ENCODE measurements around the gene SHBG.
"Not testable (repeated sequence)": the region's sequence is repeated elsewhere in the genome, so short reads cannot be mapped to it uniquely, and the experiment has no call there.

Gene SHBG, protein sequence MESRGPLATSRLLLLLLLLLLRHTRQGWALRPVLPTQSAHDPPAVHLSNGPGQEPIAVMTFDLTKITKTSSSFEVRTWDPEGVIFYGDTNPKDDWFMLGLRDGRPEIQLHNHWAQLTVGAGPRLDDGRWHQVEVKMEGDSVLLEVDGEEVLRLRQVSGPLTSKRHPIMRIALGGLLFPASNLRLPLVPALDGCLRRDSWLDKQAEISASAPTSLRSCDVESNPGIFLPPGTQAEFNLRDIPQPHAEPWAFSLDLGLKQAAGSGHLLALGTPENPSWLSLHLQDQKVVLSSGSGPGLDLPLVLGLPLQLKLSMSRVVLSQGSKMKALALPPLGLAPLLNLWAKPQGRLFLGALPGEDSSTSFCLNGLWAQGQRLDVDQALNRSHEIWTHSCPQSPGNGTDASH

DNA sequence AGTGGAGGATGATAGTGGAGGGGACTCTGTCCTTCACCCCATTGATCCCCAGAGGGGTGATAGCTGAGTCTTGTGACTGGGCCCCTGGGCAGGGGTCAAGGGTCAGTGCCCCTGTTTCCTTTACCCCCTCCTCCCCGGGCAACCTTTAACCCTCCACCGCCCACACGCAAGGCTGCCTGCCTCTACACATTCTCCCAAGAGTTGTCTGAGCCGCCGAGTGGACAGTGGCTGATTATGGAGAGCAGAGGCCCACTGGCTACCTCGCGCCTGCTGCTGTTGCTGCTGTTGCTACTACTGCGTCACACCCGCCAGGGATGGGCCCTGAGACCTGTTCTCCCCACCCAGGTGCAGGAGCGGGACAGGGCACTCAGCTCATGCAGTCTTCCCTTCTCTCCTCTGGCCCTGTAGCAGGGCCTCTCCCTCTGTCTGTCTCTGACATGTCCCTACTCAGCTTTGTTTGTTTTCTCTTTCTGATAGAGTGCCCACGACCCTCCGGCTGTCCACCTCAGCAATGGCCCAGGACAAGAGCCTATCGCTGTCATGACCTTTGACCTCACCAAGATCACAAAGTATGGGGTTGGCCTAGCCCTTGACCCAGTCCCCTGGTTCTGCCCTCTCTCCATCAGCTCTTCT, at the start of gene SHBG:
Gene SHBG, plus strand, starts transcription at position 197 of the 633 bp plus-strand sequence. Its CDS starts 38 bp downstream, at position 235.
- DNase-seq (ENCODE audit: low read depth): no peak

DNA sequence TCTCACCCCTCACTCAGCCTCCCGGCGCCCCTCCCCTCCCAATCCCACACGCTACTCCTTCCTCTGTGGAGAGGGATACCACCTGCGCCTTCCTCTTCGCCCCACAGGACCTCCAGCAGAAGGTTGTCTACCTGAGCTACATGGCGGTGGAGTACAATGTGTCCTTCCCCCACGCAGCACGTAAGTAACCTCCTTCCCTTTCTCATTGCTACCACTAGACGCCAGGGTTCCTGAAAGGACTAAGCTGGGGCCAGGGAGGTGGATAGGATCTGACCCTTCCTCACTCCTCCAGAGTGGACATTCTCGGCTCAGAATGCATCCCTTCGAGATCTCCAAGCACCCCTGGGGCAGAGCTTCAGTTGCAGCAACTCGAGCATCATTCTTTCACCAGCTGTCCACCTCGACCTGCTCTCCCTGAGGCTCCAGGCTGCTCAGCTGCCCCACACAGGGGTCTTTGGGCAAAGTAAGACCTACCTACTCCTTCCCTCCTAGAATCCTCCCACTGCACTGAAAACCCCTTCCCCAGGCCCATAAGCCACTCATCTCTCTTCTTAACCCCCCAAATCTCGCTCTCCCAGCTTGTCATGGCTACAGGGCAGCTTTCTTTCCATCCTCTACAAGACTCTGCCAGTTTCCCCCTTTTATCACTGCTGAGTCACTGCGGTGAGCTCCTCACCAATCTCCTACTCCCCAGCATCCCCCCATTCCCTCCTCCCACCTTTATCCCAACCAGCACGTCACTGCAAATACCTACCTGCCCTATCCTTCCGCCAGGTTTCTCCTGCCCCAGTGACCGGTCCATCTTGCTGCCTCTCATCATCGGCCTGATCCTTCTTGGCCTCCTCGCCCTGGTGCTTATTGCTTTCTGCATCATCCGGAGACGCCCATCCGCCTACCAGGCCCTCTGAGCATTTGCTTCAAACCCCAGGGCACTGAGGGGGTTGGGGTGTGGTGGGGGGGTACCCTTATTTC, 49.0 kb upstream of the SHBG start:
- DNase-seq (ENCODE audit: low read depth): no peak

DNA sequence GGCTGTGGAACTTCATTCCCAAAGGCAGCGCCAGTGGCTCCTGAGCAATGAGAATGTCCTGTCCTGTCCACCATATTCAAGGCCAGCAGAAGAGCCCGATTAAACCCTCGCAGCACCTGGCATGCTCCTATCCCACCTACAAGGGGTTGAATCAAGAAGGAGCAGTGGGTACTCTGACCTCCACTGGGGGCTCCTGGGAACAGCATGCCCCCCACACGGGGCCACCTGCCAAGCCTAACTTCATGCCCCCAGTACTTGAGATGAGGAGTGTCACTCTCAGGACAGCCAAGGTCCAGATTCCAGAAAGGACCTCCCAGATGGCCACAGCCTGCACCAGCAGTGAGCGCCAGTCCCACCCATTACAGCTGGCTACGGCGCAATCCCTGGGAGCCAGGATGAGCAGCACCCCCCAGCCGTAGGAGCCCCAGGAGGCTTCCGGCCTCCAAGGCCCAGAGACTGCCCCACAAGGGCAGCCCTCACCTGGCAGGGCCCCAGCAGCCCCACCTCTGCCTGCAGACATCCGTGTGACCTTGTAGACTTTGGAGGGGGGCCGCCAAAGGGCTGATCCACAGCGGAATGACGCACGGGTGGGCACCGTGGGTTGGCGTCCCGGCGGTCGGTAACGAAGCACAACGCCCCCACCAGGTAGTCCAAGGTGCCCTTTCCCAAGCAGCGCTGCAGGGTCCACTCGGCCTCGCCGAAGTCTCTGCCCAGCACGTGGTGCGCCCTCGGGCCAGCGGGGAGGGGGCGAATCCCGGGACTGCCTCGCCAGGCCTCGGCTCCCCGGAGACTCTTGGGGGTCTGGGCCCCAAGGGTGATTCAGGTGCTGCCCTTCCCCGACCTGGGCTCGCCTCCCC, 47.3 kb upstream of the SHBG start:
- no peak for DNase-seq (ENCODE audit: low read depth)

DNA sequence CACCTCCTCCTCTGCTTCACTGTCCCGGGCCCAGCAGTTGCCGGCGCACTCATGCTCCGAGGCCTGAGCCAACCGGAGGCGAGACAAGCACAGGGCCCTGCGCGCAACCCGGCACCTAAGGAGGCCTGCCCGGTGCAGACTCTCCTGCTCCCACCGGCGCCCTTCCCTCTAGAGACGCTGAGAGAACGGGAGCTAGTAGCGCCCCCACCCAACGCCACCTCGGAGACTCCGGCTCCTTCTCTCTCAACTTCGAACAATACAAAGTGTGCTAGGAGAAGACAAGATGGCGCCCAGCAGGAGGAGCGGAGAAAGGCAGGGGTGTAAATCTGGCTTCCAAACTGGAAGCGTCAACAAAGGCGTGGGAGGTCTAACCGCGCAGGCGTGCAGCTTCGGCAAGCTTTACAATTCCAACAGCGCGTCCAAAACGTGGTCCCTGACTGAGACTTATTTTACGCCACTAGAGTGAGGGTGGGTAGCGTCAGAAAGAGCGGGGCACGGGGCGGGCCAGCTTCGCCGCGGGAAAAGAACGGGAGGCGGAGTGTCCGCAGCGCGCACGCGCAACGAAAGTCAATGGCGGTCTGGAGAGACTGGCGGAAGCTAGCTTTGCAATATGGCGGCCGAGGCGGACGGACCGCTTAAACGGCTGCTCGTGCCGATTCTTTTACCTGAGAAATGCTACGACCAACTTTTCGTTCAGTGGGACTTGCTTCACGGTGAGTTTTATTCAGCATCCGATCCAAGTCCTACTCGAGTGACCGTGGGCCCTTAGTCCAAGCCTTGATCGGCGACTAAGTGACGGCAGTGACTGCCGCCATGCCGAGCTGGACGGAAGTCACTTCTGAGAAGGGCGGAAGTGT, 46.5 kb upstream of the SHBG start, which contains the start of gene MPDU1:
Gene MPDU1, plus strand, starts transcription at position 600 of the 857 bp plus-strand sequence. Its CDS starts 11 bp downstream, at position 611.
- peak; percentile 91 for DNase-seq (ENCODE audit: low read depth)

DNA sequence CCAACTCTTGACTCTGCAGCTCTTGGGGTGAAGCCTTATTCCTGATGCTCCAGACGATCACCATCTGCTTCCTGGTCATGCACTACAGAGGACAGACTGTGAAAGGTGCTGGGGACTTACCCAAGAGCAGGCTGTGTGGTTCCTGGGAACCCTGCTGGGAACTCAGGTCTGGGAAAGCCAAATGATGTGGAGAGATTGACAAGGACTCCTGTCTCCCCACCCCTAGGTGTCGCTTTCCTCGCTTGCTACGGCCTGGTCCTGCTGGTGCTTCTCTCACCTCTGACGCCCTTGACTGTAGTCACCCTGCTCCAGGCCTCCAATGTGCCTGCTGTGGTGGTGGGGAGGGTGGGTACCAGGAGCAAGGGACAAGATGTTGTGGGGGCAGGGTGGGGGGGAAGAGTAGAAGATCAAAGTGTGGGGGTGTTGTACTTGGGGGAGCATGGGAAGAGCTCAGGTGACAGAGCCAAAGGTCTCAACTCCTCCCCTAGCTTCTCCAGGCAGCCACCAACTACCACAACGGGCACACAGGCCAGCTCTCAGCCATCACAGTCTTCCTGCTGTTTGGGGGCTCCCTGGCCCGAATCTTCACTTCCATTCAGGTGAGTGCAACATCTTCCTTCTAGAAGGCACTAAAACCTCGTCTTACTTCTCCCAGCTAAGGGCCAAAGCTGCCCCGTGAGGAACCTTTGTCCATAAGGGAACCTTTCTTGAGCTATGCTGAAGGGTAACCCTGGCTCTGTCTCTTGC, 43.1 kb upstream of the SHBG start:
- no peak for DNase-seq (ENCODE audit: low read depth)

DNA sequence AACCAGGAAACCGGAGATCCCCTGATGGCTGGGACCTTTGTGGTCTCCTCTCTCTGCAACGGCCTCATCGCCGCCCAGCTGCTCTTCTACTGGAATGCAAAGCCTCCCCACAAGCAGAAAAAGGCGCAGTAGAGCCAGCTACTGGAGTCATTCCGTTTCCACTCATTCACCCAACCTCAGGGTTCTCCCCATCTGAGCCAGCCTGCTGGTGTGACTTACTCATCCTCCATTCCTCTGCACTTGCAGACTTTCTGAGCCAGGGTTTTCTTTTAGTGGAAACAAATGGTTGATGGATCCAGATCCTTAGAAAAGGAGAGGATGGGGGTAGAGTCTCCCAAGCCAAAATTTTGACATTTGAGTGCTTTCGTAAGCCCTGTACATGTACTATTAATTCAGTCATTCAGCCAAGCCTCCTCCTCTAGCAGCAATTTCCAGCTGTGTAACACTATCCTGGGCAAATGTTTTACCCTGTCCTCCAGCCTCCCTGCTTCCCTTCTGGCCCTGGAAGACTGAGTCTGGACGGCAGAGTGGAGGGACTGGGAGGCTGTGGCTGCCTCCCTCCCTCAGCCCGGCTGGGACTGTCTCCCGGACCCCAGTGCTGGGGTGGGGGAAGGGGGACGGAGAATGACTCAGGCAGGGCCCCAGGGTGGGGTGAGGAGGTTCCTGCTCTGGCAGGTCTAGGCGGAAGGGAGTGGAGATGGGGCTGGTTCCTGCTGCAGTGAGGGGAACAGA, 42.3 kb upstream of the SHBG start:
- no peak for DNase-seq (ENCODE audit: low read depth)

DNA sequence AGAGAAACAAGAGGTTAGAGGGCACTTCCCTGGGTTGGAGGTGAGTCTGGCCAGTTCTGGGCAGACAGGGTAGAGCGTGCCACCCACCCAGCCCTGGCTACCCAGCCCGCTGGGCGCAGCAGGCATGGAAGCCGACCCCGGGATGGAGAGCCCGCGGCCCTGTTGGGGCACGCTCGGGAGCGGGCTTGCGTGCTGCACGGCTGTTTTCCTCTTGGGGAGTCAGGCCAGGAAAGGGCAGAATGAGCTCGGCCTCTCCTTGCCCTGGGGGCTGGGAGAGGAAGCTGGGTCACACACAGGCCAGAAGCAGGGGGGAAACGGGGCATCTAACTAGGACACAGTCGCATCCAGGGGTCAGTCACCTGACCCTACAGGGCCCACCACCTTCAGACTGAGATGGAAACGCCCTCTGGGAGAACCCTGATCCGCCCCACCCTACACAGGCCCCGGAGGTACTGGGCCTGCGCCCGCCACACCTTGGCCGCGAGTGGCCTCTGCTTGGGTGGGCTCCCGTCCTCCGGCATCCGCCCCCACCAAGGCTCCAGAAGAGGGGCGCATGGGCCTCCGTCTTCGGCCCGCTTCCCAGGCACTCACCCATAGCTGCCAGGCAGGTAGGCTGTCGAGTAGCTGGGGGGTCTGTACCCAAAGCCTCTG, 41.3 kb upstream of the SHBG start:
- no peak for DNase-seq (ENCODE audit: low read depth)

DNA sequence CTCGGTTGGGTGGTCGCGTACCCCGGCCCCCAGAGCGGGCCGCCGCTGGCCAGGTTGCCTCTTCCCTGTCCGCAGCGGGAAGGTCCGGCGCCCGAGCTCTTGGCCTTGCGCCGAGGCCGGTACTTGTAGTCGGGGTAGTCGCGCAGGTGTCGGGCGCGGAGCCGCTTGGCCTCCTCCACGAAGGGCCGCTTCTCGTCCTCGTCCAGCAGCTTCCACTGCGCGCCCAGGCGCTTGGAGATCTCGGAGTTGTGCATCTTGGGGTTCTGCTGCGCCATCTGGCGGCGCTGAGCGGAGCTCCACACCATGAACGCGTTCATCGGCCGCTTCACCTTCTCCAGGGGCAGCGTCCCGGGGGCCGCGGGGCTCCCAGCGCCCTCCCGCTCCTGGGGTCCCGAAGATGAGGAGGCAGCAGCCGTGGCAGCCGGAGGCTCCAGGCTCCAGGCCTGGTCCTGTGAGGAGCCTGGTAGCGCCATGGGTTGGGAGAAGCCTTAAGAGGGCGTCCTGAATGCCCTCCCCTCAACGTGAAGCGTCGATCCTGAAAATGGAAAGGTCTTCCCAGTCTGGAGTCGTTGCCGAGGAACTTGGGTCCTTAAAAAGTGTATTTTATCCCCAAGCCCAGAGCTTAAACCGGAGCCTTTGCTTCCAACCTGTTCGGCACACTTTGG, 40.6 kb upstream of the SHBG start:
- peak; percentile 46 for DNase-seq (ENCODE audit: low read depth)

DNA sequence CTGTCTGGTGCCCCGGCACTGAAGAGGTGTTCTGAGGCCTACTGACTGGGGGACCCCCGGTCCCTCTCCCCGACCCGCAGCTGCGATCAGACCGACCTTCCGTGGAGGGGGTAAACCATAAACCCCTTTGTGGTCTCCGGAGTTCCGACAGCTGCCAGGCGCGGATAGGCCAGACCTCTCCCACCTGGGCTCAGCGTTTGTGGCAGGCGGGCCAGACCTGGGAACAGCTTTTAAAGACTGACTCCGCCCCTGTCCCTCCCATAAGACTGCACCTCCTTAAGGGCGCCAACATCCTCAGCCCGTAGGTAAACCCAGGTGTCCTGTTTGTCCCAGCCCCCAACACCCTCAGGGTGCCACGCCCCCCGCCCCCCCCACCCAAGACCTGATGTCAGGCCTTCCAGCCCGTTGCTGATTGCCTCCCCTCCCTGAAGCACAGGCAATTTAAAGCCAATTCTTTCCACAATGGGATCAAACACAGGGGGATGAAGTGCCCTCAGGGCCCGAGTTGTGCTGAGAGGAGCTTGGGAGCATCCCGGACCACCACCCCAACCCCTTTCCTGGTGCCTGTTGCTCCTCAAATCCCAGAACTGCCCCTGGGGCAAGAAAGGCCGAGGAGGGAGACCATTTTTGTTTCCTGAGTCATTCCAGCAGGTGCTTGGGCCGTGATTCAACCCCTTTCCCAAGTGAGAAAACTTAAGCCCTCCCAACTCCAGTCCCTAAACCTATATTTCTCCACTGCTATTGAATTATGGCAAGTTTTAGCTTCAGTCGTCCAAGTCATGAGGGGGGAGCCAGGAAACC, 39.8 kb upstream of the SHBG start, which contains the start of gene SOX15:
Gene SOX15, minus strand, starts transcription at position 204 of the 801 bp plus-strand sequence. CDS start 418 bp downstream, outside the sequence.
- DNase-seq (ENCODE audit: low read depth): no peak

DNA sequence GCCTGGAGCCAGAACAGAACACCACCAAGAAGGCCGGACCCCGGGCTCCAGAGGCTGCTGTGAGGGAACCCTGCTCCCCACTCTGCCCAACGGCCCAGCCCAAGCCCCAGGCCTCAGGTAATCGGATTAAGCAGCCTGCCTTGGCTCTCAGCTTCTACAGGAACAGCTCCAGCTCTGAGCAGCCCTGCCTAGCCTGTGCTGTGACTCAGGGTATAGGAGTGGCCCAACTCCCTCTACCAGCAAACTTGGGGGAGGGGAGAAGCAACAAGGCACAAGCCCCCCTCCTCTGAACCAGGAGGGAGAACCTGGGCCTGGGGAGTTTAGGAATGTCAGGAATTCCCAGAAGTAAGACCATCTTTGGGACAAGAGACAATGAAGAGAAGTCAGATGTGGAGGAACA, 39.2 kb upstream of the SHBG start:
- DNase-seq (ENCODE audit: low read depth): no peak

DNA sequence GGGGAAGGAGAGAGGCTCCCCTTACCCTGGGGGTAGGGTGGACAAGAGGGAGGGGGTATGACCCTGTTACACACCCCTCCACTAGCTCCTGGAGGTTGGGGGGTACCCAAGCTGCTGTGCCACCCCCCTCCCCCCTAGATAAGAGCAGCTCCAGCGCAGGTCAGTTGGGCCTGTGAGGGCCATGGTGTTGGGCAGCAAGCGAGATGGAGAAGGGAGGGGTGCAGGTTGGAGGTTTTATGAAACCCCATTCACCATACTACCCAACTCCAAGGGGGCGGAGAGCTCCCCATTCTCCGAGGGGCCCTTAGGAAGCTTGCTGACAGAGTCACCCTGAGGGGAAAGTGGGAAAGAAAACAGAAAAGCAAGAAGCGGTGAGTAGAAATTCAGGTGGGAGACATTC, 38.3 kb upstream of the SHBG start:
- no peak for DNase-seq (ENCODE audit: low read depth)

DNA sequence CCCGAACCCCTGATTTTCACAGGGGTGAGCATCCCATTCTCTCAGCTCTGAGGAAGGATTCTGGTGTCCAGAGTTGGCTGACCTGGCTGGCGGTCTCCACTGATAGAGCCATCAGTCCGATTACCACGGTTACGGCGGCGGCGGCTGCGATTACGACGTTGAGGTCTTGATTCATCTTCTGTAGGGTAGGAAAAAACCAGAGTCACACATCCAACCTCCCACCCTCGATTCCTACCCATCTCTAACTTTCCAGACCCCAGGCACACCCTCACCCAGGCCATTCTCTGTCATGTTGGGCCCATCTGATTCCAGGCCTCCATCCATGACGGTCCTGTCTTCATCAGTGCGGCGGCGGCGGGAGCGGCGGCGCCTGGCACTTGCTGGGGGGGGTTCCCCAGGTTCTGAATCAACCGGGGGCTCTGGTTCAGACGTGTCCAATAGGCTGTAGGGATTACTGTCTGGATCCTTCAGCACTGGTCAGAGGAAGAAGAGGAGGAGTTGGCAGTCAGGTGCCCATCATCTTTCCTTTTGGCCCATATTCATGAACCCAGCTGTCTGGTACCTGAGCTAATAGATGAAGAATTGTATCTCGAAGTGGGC, 37.4 kb upstream of the SHBG start:
- no peak for DNase-seq (ENCODE audit: low read depth)

DNA sequence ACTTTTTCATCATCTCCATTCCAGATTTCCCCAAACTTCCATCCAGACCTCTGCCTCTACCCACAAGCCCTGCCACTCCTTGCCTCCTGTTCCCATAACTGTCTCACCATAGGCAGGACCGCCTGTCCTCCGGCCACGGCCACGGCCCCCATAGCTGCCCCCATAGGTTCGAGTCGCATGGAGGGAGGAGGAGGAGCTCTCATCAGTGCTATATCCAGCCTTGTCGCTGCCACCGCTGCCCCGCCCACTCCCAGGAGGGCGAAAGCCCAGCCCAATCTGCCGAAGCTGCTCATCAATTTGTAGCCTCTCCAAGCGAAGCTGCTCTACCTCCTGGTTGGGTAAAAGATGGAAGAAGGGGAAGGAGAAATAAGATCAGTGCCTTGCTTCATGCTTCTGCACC, 36.6 kb upstream of the SHBG start:
- no peak for DNase-seq (ENCODE audit: low read depth)

DNA sequence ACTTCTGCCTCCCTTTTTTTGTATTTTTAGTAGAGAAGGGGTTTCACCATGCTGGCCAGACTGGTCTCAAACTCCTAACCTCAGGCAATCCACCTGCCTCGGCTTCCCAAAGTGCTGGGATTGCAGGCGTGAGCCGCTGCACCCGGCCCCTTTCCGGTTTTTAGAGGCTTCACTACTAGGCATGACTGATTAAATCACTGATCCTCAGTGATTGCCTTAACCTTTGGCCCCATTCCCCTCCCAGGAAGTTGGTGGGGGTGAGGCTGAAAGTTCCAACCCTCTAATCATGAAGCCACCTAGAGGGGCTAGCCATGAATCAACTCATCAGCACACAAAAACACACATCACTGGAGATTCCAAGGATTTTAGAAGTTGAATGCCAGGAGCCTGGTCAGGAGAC, 32.4 kb upstream of the SHBG start:
- not testable (repeated sequence) for DNase-seq (ENCODE audit: low read depth)

DNA sequence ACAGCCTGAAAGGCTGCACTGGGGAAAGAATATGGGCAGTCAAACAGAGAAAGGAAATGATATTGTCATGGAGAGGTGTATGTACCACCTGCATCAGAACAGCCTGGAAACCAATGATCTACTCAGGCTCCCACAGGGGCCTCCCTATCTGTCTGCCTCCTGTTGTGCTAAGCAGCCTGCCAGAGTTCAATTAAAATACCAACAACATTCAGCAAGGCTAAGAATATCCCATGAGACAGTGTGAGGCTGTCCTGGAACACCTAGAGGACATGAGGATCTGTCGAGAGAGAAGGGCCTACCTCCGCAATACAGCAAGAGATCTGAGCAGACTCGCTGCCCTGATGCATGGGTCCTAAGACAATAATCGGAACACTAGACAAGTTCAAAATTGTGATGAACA, 23.7 kb upstream of the SHBG start:
- no peak for DNase-seq (ENCODE audit: low read depth)

DNA sequence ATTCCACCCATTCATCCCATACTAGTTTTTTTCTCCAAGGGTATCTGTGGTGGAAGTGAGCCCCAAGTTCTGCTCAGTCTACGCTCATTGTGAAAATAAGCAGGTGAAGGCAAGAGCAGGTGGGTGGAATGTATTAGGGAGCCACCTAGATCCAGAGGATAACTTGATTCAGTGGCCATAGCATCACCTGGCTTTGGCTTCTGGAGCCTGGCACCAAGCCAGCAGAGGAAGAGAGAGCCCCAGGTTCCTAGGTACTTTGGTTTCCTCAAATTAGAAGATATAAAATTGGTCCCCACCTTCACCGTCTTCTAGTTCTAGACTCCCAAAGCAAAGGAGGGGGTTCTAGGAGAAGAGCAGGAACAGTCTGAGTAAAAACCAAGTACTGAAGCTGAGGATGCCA, 19.3 kb upstream of the SHBG start:
- DNase-seq (ENCODE audit: low read depth): no peak

Measured in stimulated activated CD4-positive, alpha-beta T cell treated with anti-CD3 and anti-CD28 coated beads, Interleukin-2, amount 100 ng/mL, for 4 hours (primary cell).